Mucosa of descending colon (tissue), 3 donors: ENCODE data around the gene KCTD10. TPM values are rescaled to one million over a fixed set of nuclear protein-coding genes. Genes with fewer than 3 reads are reported as not detected.

Source experiments
- ATAC-seq: fragments of 200-7000 bp; cut with Tn5 transposase; one replicate; pipeline ENCODE4 v1.9.1; 2020; ENCODE audit warnings: mild to moderate bottlenecking, moderate library complexity
- DNase-seq, 3 donors: peaks; one replicate each; pipeline ENCODE4 v3.0.0-alpha.2; 2020
- H3K36me3 ChIP-seq: fragments of 200-600 bp; one replicate; pipeline ENCODE4 v1.8.0; 2021; ENCODE audit warnings: low read depth, mild to moderate bottlenecking
- H3K4me1 ChIP-seq: fragments of 200-600 bp; one replicate; pipeline ENCODE4 v1.8.0; 2021; ENCODE audit warnings: low read depth, mild to moderate bottlenecking
- H3K4me3 ChIP-seq: fragments of 200-600 bp; one replicate; pipeline ENCODE4 v1.8.0; 2021; ENCODE audit warnings: mild to moderate bottlenecking
- H3K9me3 ChIP-seq: fragments of 200-600 bp; one replicate; pipeline ENCODE4 v1.8.0; 2021; ENCODE audit warnings: mild to moderate bottlenecking
- intact Hi-C, 2 donors: fragments of 100-400 bp; cut with DNase I in 1 of 2; cut with micrococcal nuclease in 1 of 2; formaldehyde crosslinking; loops; one replicate each; pipeline versions ENCODE4 v1.11.0 to v1.11.1; 2022; cut with DNase I, micrococcal nuclease
- total RNA-seq, 3 donors: library from RNA; stranded (reverse); fragmentation: NEBNext Ultra II Directional in 2 of 3; extraction: Animal tissue kit (Norgen Biotek cat#: 25700) in 2 of 3; gene quantifications; one replicate each; pipeline versions ENCODE4 v1.2.1 to v1.2.4, GENCODE V29; 2021 to 2023
- TF ChIP-seq, protein P1 (sequence below): fragments of 200-600 bp; IDR thresholded peaks from one replicate; pipeline ENCODE4 v1.8.0; 2022; ENCODE audit warnings: antibody characterized with exemption, mild to moderate bottlenecking
- donor health status: DM: no; HTN: no; CAD: no; lungs with moderate emphysema.
- donor health status: DM: no; HTN: no; CAD: no.
- donor health status: DM: no; HTN: yes; CAD: no.

The KCTD10 gene
- total RNA-seq, 3 donors from 2014 or later: 81.1 to 86.3 (median 86.0) TPM

DNA sequence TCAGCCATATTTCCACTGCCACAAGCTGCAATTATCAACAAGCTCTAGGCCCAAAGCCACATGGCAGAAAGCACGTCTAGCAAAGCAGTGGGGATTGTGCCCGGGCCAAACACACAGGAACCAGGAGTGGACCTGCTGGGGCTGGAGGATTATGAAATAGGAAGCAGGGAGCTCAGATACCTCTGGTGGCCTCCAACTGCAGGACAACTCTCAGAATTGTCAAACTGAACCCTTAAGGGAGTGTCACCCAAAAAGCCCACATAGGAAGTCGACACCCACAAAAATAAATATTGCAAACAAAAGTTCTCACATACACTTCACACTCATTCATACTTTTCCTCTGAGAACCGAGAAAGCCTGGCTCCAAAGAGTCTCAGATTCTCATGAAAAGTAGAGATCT is 26.1 kb downstream of the KCTD10 start:
- Histone ChIP-seq H3K36me3 (no peaks in the 10 kb centered on the region), H3K4me3 (no peak overlapping the region), H3K4me1 (peaks cover 57% of the 10 kb centered on the region), H3K9me3 (no peaks in the 10 kb centered on the region)
- DNase-seq: no peak
- TF ChIP-seq, protein P1, sequence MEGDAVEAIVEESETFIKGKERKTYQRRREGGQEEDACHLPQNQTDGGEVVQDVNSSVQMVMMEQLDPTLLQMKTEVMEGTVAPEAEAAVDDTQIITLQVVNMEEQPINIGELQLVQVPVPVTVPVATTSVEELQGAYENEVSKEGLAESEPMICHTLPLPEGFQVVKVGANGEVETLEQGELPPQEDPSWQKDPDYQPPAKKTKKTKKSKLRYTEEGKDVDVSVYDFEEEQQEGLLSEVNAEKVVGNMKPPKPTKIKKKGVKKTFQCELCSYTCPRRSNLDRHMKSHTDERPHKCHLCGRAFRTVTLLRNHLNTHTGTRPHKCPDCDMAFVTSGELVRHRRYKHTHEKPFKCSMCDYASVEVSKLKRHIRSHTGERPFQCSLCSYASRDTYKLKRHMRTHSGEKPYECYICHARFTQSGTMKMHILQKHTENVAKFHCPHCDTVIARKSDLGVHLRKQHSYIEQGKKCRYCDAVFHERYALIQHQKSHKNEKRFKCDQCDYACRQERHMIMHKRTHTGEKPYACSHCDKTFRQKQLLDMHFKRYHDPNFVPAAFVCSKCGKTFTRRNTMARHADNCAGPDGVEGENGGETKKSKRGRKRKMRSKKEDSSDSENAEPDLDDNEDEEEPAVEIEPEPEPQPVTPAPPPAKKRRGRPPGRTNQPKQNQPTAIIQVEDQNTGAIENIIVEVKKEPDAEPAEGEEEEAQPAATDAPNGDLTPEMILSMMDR: no peak
- intact Hi-C loops: no loop called here
- no peak for ATAC-seq

DNA sequence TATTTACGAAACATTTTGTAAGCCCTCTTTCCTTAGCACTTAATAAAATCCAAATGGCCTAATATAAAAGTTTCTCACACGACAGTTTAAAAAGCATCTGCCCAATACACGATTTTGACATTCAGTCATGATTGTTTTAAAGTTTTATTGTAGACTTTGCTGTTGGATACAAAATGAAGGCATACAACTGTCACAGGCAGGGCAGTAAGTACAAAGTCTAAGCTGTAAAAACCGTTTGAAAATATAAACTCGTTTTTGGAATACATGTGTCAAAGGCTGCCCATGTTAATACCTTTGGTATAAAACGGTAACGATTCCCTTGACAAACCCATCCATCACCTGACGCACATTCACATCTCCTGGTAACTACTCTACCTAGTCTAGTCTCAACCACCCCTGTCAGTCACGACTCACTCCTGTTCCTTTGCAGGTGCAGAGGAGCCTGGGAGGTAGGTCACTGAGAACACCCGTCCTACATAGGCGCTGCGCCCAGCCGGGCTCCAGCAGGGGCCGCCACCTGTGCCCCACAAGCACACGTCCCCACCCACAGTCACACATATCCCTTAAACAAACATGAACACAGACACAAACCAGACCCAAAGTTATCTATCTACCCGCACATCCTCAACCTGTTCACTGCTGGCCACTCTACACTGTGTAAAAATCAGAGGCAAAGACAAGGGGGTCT is 27.1 kb downstream of the KCTD10 start:
- DNase-seq: peak in 1 of 3 donors; percentile 57
- no peaks in the 10 kb centered on the region for H3K36me3 ChIP-seq

DNA sequence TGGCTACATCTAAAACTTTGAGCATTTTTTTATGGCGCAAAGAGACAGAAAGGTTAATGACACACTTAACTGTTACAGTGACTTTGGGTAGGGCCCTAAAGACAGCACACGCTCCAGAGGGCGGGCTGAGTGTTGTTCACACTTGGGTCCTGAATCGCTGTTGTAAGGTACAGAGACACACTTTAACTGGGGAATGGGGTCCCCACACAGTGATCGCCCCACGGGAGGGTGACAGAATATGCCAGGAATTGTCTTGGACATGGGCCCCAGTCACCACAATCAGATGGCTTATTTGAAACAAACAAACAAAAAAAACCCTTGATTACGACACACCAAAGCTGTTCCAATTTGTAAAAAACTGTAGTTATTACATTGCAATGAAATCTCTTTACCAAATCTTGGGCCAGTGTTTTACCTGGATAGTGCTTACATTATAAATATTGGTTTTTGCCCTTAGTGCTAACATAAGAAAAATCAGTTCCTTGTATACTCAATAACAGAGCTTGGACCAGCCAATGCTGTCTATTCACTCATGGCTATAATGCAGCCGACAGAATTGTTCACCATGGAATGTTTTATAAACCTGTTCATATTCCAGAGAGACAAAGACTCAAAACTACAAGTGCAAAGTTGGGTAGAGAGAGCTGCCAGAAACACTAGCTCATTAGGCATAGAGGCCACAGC is 28.3 kb downstream of the KCTD10 start:
- ATAC-seq: peak; percentile 53
- peak in 2 of 3 donors; percentile 51 to 56 for DNase-seq
- Histone ChIP-seq H3K4me3 (no peak overlapping the region), H3K4me1 (peaks cover 70% of the 10 kb centered on the region), H3K9me3 (no peaks in the 10 kb centered on the region), H3K36me3 (no peaks in the 10 kb centered on the region)
- intact Hi-C loops: no loop called here
- TF ChIP-seq, protein P1: no peak

More for the DNA sequence above, 27.1 kb downstream of the KCTD10 start:
- Histone ChIP-seq H3K4me3 (no peak overlapping the region), H3K9me3 (no peaks in the 10 kb centered on the region), H3K4me1 (peaks cover 67% of the 10 kb centered on the region)
- intact Hi-C loops: no loop called here
- peak; percentile 49 for ATAC-seq
- TF ChIP-seq, protein P1: no peak

DNA sequence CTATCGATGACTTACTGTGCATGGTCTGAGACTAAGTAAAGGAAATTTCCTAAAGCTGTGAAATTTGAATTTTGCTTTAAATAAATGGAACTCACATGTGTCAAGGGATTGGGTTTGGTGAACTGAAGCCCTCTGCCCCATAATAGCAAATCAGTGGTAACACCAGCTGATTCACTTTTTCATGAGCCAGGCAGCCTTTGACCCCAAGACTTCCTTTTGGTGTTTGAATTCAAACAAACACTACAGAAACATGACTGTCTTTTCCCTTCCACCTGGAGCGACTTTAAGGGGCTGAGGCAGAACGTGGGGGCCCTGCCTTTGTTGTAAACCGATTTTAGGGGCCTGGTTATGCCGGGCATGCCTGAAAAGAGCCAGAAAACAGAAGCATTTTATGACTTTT is 28.8 kb downstream of the KCTD10 start:
- intact Hi-C loops: no loop called here
- Histone ChIP-seq H3K4me3 (no peak overlapping the region), H3K36me3 (no peaks in the 10 kb centered on the region), H3K9me3 (no peaks in the 10 kb centered on the region), H3K4me1 (peaks cover 70% of the 10 kb centered on the region)
- TF ChIP-seq, protein P1: no peak
- ATAC-seq (no peak), DNase-seq (peak in 1 of 3 donors; percentile 41)

DNA sequence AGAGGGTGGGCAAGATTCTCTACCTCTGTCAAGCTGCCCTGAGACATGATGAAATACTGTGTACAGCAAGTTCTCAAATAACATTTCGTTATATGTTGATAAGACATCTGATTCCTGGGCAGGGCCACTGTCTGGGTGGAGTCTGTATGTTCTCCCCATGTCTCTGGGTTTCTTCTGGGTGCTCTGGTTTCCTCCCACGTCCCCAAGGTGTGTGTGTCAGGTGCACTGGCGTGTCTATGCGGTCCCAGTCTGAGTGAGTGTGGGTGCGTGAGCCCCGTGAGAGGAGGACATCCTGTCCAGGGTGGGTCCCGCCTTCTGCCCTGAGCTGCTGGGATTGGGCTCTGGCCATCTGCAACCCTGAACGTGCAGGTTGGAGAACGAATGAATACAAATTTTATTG is 29.6 kb downstream of the KCTD10 start:
- intact Hi-C loops: no loop called here
- Histone ChIP-seq H3K4me3 (no peak overlapping the region), H3K9me3 (no peaks in the 10 kb centered on the region), H3K4me1 (peaks cover 70% of the 10 kb centered on the region), H3K36me3 (no peaks in the 10 kb centered on the region)
- peak in 2 of 3 donors; percentile 46 to 61 for DNase-seq
- TF ChIP-seq, protein P1: no peak
- peak; percentile 26 for ATAC-seq
